ENCODE measurements around the gene USP10. TPM values are rescaled to one million over a fixed set of nuclear protein-coding genes. Genes with fewer than 3 reads are reported as not detected.
A peak's percentile ranks its signal among the peaks of the same experiment; 100 is the strongest.

USP10 gene
- total and polyA plus RNA-seq, 4 donors, result 18.5 to 77.5 (median 63.0) TPM

- Histone ChIP-seq H3K9ac (ENCODE audit: insufficient read depth in 1 of 2, low read length in 2 of 2) (no peak overlapping the region), H3K27me3 (ENCODE audit: control insufficient read depth in 3 of 3, insufficient read depth in 3 of 3, low read length in 2 of 3) (no peaks in the 10 kb centered on the region), H3K9me3 (ENCODE audit: control insufficient read depth in 4 of 4, insufficient read depth in 3 of 4, low read length in 3 of 4) (no peaks in the 10 kb centered on the region), H3K4me3 (no peak overlapping the region), H3K27ac (ENCODE audit: low read depth in 1 of 2, low read length in 1 of 2) (no peak overlapping the region), H3K4me1 (ENCODE audit: control insufficient read depth in 5 of 5, insufficient read depth in 5 of 5, low read length in 5 of 5) (peaks cover 0 to 10% (median 4%) of the 10 kb centered on the region in 5 donors), H3K36me3 (ENCODE audit: control insufficient read depth in 4 of 4, insufficient read depth in 4 of 4, low read length in 4 of 4) (peaks cover 14 to 31% (median 19%) of the 10 kb centered on the region in 4 donors)
- TF ChIP-seq CTCF (IDR thresholded peaks at IDR 0.05; ENCODE audit: control extremely low read depth, extremely low read depth), result no peak
- WGBS, 2 donors, result 25 to 42% methylated on average over 8 of the region's 8 CpGs
- no peak for ATAC-seq (ENCODE audit: insufficient read depth, low FRiP score)
- peak in 1 of 3 donors; percentile 21 for DNase-seq
Measured at GRCh38 chr16:84759061-84759460, 59.3 kb downstream of the USP10 start.

- no peak for DNase-seq
- H3K36me3 ChIP-seq (ENCODE audit: control insufficient read depth in 4 of 4, insufficient read depth in 4 of 4, low read length in 4 of 4), result peaks cover 14 to 37% (median 24%) of the 10 kb centered on the region in 4 donors
- 92 to 94% methylated on average over 3 of the region's 3 CpGs for WGBS, 2 donors
Measured at GRCh38 chr16:84759906-84760305, 60.1 kb downstream of the USP10 start.

GRCh38 chr16:84761448-84762368 lies 61.9 kb downstream of the USP10 start:
- Histone ChIP-seq H3K4me3 (no peak overlapping the region), H3K4me1 (ENCODE audit: control insufficient read depth in 5 of 5, insufficient read depth in 5 of 5, low read length in 5 of 5) (peaks cover 0 to 10% (median 2%) of the 10 kb centered on the region in 5 donors), H3K9me3 (ENCODE audit: control insufficient read depth in 4 of 4, insufficient read depth in 3 of 4, low read length in 3 of 4) (no peaks in the 10 kb centered on the region), H3K27me3 (ENCODE audit: control insufficient read depth in 3 of 3, insufficient read depth in 3 of 3, low read length in 2 of 3) (no peaks in the 10 kb centered on the region), H3K9ac (ENCODE audit: insufficient read depth in 1 of 2, low read length in 2 of 2) (no peak overlapping the region), H3K27ac (ENCODE audit: low read depth in 1 of 2, low read length in 1 of 2) (no peak overlapping the region), H3K36me3 (ENCODE audit: control insufficient read depth in 4 of 4, insufficient read depth in 4 of 4, low read length in 4 of 4) (peaks cover 17 to 51% (median 32%) of the 10 kb centered on the region in 4 donors)
- TF ChIP-seq CTCF (IDR thresholded peaks at IDR 0.05; ENCODE audit: control extremely low read depth, extremely low read depth), result no peak
- WGBS, 2 donors, result 90 to 93% methylated on average over 17 of the region's 17 CpGs
- ATAC-seq (ENCODE audit: insufficient read depth, low FRiP score), result no peak
- DNase-seq, result no peak

More at GRCh38 chr16:84759906-84760305, 60.1 kb downstream of the USP10 start:
- H3K9ac ChIP-seq (ENCODE audit: insufficient read depth in 1 of 2, low read length in 2 of 2), result no peak overlapping the region
- ATAC-seq (ENCODE audit: insufficient read depth, low FRiP score), result no peak
- no peak overlapping the region for H3K4me3 ChIP-seq
- H3K27ac ChIP-seq (ENCODE audit: low read depth in 1 of 2, low read length in 1 of 2), result no peak overlapping the region
- peaks cover 0 to 10% (median 4%) of the 10 kb centered on the region in 5 donors for H3K4me1 ChIP-seq (ENCODE audit: control insufficient read depth in 5 of 5, insufficient read depth in 5 of 5, low read length in 5 of 5)
- TF ChIP-seq CTCF (IDR thresholded peaks at IDR 0.05; ENCODE audit: control extremely low read depth, extremely low read depth), result no peak
- no peaks in the 10 kb centered on the region for H3K9me3 ChIP-seq (ENCODE audit: control insufficient read depth in 4 of 4, insufficient read depth in 3 of 4, low read length in 3 of 4)
- H3K27me3 ChIP-seq (ENCODE audit: control insufficient read depth in 3 of 3, insufficient read depth in 3 of 3, low read length in 2 of 3), result no peaks in the 10 kb centered on the region
